IPS-18a (cell line): ENCODE measurements around the gene TBC1D3H.
"Not testable (repeated sequence)": the region's sequence is repeated elsewhere in the genome, so short reads cannot be mapped to it uniquely, and the experiment has no call there.

Experiments used
- H3K27ac ChIP-seq: one replicate; pipeline ENCODE4 v1.5.1; 2013; ENCODE audit warnings: low read length
- H3K27me3 ChIP-seq: one replicate; pipeline ENCODE4 v1.6.1; 2013; ENCODE audit warnings: mild to moderate bottlenecking, low read length; ENCODE audit not compliant: control insufficient read depth, insufficient read depth
- H3K36me3 ChIP-seq: one replicate; pipeline ENCODE4 v1.6.1; 2013; ENCODE audit warnings: low read depth, low read length; ENCODE audit not compliant: control insufficient read depth
- H3K4me1 ChIP-seq: one replicate; pipeline ENCODE4 v1.6.1; 2013; ENCODE audit warnings: low read depth, low read length; ENCODE audit not compliant: control insufficient read depth
- H3K4me3 ChIP-seq: one replicate; pipeline ENCODE4 v1.5.1; 2013; ENCODE audit warnings: low read length
- H3K9ac ChIP-seq: one replicate; pipeline ENCODE4 v1.6.1; 2013; ENCODE audit warnings: mild to moderate bottlenecking, low read length, moderate library complexity
- H3K9me3 ChIP-seq: one replicate; pipeline ENCODE4 v1.6.1; 2013; ENCODE audit warnings: low read depth, low read length; ENCODE audit not compliant: control insufficient read depth

TBC1D3H gene

GRCh38 chr17:36388385-36389245, at the start of gene TBC1D3H:
TSS of gene TBC1D3H (minus strand) at chr17:36388435. CDS start at chr17:36386895, 1,540 bp downstream.
- H3K4me1 ChIP-seq, H3K27ac ChIP-seq, H3K27me3 ChIP-seq, H3K9ac ChIP-seq, H3K9me3 ChIP-seq, H3K36me3 ChIP-seq, H3K4me3 ChIP-seq: not testable (repeated sequence)

GRCh38 chr17:36428891-36429290, 40.7 kb upstream of the TBC1D3H start:
- not testable (repeated sequence) for H3K4me1 ChIP-seq, H3K4me3 ChIP-seq, H3K9ac ChIP-seq, H3K36me3 ChIP-seq, H3K27ac ChIP-seq, H3K27me3 ChIP-seq, H3K9me3 ChIP-seq

- H3K27ac ChIP-seq, H3K9me3 ChIP-seq, H3K4me3 ChIP-seq, H3K27me3 ChIP-seq, H3K9ac ChIP-seq, H3K4me1 ChIP-seq, H3K36me3 ChIP-seq: not testable (repeated sequence)
These were observed 27.1 kb upstream of the TBC1D3H start for GRCh38 chr17:36415180-36415941.

GRCh38 chr17:36390943-36391645, 2.9 kb upstream of the TBC1D3H start:
- H3K9me3 ChIP-seq, H3K27me3 ChIP-seq, H3K27ac ChIP-seq, H3K4me3 ChIP-seq, H3K4me1 ChIP-seq, H3K36me3 ChIP-seq, H3K9ac ChIP-seq: not testable (repeated sequence)

GRCh38 chr17:36375938-36376337, 12.3 kb downstream of the TBC1D3H start:
- not testable (repeated sequence) for H3K36me3 ChIP-seq, H3K9ac ChIP-seq, H3K27me3 ChIP-seq, H3K4me1 ChIP-seq, H3K27ac ChIP-seq, H3K4me3 ChIP-seq, H3K9me3 ChIP-seq

- H3K9me3 ChIP-seq, H3K36me3 ChIP-seq, H3K27ac ChIP-seq, H3K4me3 ChIP-seq, H3K27me3 ChIP-seq, H3K9ac ChIP-seq, H3K4me1 ChIP-seq: not testable (repeated sequence)
These were observed 25.7 kb downstream of the TBC1D3H start for GRCh38 chr17:36362496-36362895.
